IMR-90 (cell line): ENCODE results near the gene NOL4L. TPM values are rescaled to one million over a fixed set of nuclear protein-coding genes. Genes with fewer than 3 reads are reported as not detected.

Source experiments
- ATAC-seq: fragments of 200-7000 bp; cut with Tn5 transposase; 2 replicates; pipeline ENCODE4 v1.9.1; 2020; ENCODE audit warnings: low read depth, mild to moderate bottlenecking, moderate library complexity
- BruUV-seq: library from RNA; stranded (reverse); fragments of 400-500 nt; replicated peaks from 2 replicates; lab custom pipeline; 2021; lab: Mats Ljungman, UMichigan
- CTCF ChIA-PET: fragments of 300-600 bp; formaldehyde crosslinking; extraction: SDS; loops from one replicate; lab custom pipeline; 2021; ENCODE audit warnings: antibody characterized with exemption; lab: Yijun Ruan, JAX
- POLR2A ChIA-PET: fragments of 300-600 bp; sonication (Branson Sonifier 250); formaldehyde crosslinking; loops from one replicate; lab custom pipeline; 2022; ENCODE audit warnings: antibody characterized with exemption; ENCODE audit not compliant: unreplicated experiment; lab: Charles Lee
- DNase-seq: peaks from one replicate; pipeline ENCODE4 v3.0.0; 2013
- H2AFZ ChIP-seq: replicated peaks from 2 replicates; pipeline ENCODE3; 2013; ENCODE audit warnings: low read length, mild to moderate bottlenecking; ENCODE audit not compliant: poor library complexity
- H2AK5ac ChIP-seq: 2 replicates; pipeline ENCODE4 v1.6.1; 2013; ENCODE audit warnings: low read depth, low read length, inconsistent platforms
- H2AK9ac ChIP-seq: replicated peaks from 2 replicates; pipeline ENCODE3; 2013; ENCODE audit warnings: mild to moderate bottlenecking, low read depth, low read length, moderate library complexity; ENCODE audit not compliant: poor library complexity
- H2BK120ac ChIP-seq: 2 replicates; pipeline ENCODE4 v1.6.1; 2013; ENCODE audit warnings: low read depth, low read length, inconsistent platforms
- H2BK15ac ChIP-seq: 3 replicates; pipeline ENCODE4 v1.6.1; 2013; ENCODE audit warnings: low read depth, low read length, inconsistent platforms
- H2BK20ac ChIP-seq: 2 replicates; pipeline ENCODE4 v1.6.1; 2013; ENCODE audit warnings: low read depth, mild to moderate bottlenecking, inconsistent platforms, low read length, moderate library complexity
- H2BK5ac ChIP-seq: 2 replicates; pipeline ENCODE4 v1.6.1; 2013; ENCODE audit warnings: mild to moderate bottlenecking, low read depth, low read length, inconsistent platforms; ENCODE audit not compliant: poor library complexity, severe bottlenecking
- H3K14ac ChIP-seq: replicated peaks from 2 replicates; pipeline ENCODE4 v1.6.1; 2013; ENCODE audit warnings: low read depth, low read length, inconsistent platforms
- H3K18ac ChIP-seq: 2 replicates; pipeline ENCODE4 v1.6.1; 2013; ENCODE audit warnings: low read depth, low read length, control low read depth
- H3K23ac ChIP-seq: 2 replicates; pipeline ENCODE4 v1.6.1; 2013; ENCODE audit warnings: low read depth, low read length, inconsistent platforms
- H3K27ac ChIP-seq: 2 replicates; pipeline ENCODE4 v1.5.1; 2013; ENCODE audit warnings: mild to moderate bottlenecking, control low read depth, low read length; ENCODE audit not compliant: insufficient read depth
- H3K27me3 ChIP-seq: 2 replicates; pipeline ENCODE4 v1.6.1; 2013; ENCODE audit warnings: low read length; ENCODE audit not compliant: control insufficient read depth, insufficient read depth
- H3K36me3 ChIP-seq: 2 replicates; pipeline ENCODE4 v1.6.1; 2013; ENCODE audit warnings: low read length, mixed read lengths; ENCODE audit not compliant: control insufficient read depth, insufficient read depth
- H3K4ac ChIP-seq: 2 replicates; pipeline ENCODE4 v1.6.1; 2013; ENCODE audit warnings: low read depth, low read length, inconsistent platforms
- H3K4me1 ChIP-seq: 2 replicates; pipeline ENCODE4 v1.6.1; 2013; ENCODE audit warnings: low read length, mixed read lengths; ENCODE audit not compliant: control insufficient read depth, insufficient read depth
- H3K4me2 ChIP-seq: 2 replicates; pipeline ENCODE4 v1.6.1; 2013; ENCODE audit warnings: low read depth, mild to moderate bottlenecking, control low read depth, low read length, moderate library complexity
- H3K4me3 ChIP-seq: 2 replicates; pipeline ENCODE4 v1.5.1; 2013; ENCODE audit warnings: low read depth, mild to moderate bottlenecking, control low read depth, low read length, moderate library complexity; ENCODE audit not compliant: insufficient read depth
- H3K56ac ChIP-seq: 2 replicates; pipeline ENCODE4 v1.6.1; 2013; ENCODE audit warnings: low read length, inconsistent platforms; ENCODE audit not compliant: insufficient read depth; ENCODE audit errors: extremely low read depth
- H3K79me1 ChIP-seq, 2 experiments: 2 replicates each; pipeline ENCODE4 v1.6.1; 2013; ENCODE audit warnings: low read length in 2 of 2, inconsistent platforms in 1 of 2, low read depth in 1 of 2
- H3K9ac ChIP-seq: 2 replicates; pipeline ENCODE4 v1.6.1; 2013; ENCODE audit warnings: low read depth, low read length, control low read depth
- H3K9me1 ChIP-seq: 2 replicates; pipeline ENCODE4 v1.6.1; 2013; ENCODE audit warnings: low read length, inconsistent platforms; ENCODE audit not compliant: insufficient read depth
- H3K9me3 ChIP-seq: 2 replicates; pipeline ENCODE4 v1.6.1; 2013; ENCODE audit warnings: low read length; ENCODE audit not compliant: control insufficient read depth, insufficient read depth
- H4K20me1 ChIP-seq: 2 replicates; pipeline ENCODE4 v1.6.1; 2013; ENCODE audit warnings: low read length, inconsistent platforms; ENCODE audit not compliant: insufficient read depth
- H4K5ac ChIP-seq: 2 replicates; pipeline ENCODE4 v1.6.1; 2013; ENCODE audit warnings: mild to moderate bottlenecking, low read depth, low read length, control low read depth
- H4K8ac ChIP-seq, 2 experiments: 2 replicates each; pipeline ENCODE4 v1.6.1; 2013; ENCODE audit warnings: low read depth in 2 of 2, low read length in 2 of 2, control low read depth in 1 of 2, inconsistent platforms in 1 of 2
- H4K91ac ChIP-seq: 2 replicates; pipeline ENCODE4 v1.6.1; 2013; ENCODE audit warnings: low read depth, low read length, inconsistent platforms; ENCODE audit not compliant: insufficient read depth
- MAFK ChIP-seq: IDR thresholded peaks from 2 replicates; pipeline ENCODE4 v1.6.1; 2012; ENCODE audit warnings: low read depth, low read length, improper control_type of control experiment
- WGBS, 2 experiments: methylation state at CpG; one replicate each; pipeline versions ENCODE4 v1.1.5 to v1.1.7; 2013; ENCODE audit warnings: missing lambda C conversion rate in 2 of 2; ENCODE audit not compliant: insufficient read length in 1 of 2; ENCODE audit errors: extremely low coverage in 2 of 2; 5-methylcytosine and 5-hydroxymethylcytosine counted together
- dilution Hi-C: fragments of 300-500 bp; cut with HindIII; formaldehyde crosslinking; loops from one replicate; pipeline ENCODE4 v1.14.3; 2018; ENCODE audit warnings: low sequenced_read_pairs; ENCODE audit not compliant: unreplicated experiment
- in situ Hi-C: fragments of 300-500 bp; cut with MboI; formaldehyde crosslinking; loops from 3 replicates; pipeline ENCODE4 v1.14.3; 2019; ENCODE audit warnings: low sequenced_read_pairs, inconsistent platforms, mixed read lengths
- intact Hi-C: fragments of 100-400 bp; cut with micrococcal nuclease; formaldehyde crosslinking; loops from 2 replicates; pipeline ENCODE4 v1.10.0; 2022
- polyA plus RNA-seq, 3 experiments: library from polyadenylated mRNA; depleted of rRNA; stranded (reverse); fragments of >200 nt; gene quantifications; 2 replicates each; pipeline ENCODE4 v1.2.3, GENCODE V29; 2012; ENCODE audit warnings: low replicate concordance in 1 of 3
- total RNA-seq: library from RNA; depleted of rRNA; stranded (reverse); fragments of >200 nt; gene quantifications from 2 replicates; pipeline ENCODE4 v1.2.3, GENCODE V29; 2012

Gene NOL4L
- total and polyA plus RNA-seq, 2 of the 4 experiments (the other 2 are of a cell fraction), result 4.7 to 13.3 TPM

- Histone ChIP-seq H3K27ac (no peak overlapping the region), H2AK9ac (no peak overlapping the region), H2AFZ (peak overlapping the region; percentile 26), H2AK5ac (no peak overlapping the region), H3K14ac (no peak overlapping the region), H2BK20ac (no peak overlapping the region), H3K9me1 (peaks cover 19% of the 10 kb centered on the region; the same call in 1 of the 2 replicates), H3K79me1 (no peaks in the 10 kb centered on the region; a peak in 1 of 4 replicates), H3K56ac (no peak overlapping the region), H3K4me1 (peaks cover 3% of the 10 kb centered on the region; the same call in 1 of the 2 replicates), H4K8ac (no peak overlapping the region), H4K20me1 (no peaks in the 10 kb centered on the region), H3K4ac (no peak overlapping the region), H3K36me3 (no peaks in the 10 kb centered on the region), H3K4me2 (no peak overlapping the region), H3K27me3 (no peaks in the 10 kb centered on the region), H3K18ac (no peak overlapping the region), H3K9ac (no peak overlapping the region), H2BK15ac (no peak overlapping the region), H3K4me3 (no peak overlapping the region), H3K9me3 (no peaks in the 10 kb centered on the region), H4K91ac (no peak overlapping the region), H3K23ac (no peak overlapping the region), H2BK5ac (no peak overlapping the region), H2BK120ac (no peak overlapping the region), H4K5ac (no peak overlapping the region)
- no peak for DNase-seq
- intact Hi-C loops, result no loop called here
- BruUV-seq, result no TSS peak
- in situ Hi-C loops, result loop anchor here (25.0 kb wide), 1 partner anchor 658 kb away; the partner anchor contains the start of gene FOXS1
- no peak for TF ChIP-seq MAFK
- dilution Hi-C loops, result no loop called here
- ATAC-seq, result peak; percentile 35; the same call in 1 of the 2 replicates
- POLR2A ChIA-PET, result no interaction called here
- CTCF ChIA-PET, result no interaction called here
- WGBS, 2 experiments, result no CpG with 5 or more reads among the region's 8 CpGs
Observed at GRCh38 chr20:32495217-32495565, 89.9 kb downstream of the NOL4L start.
